HepG2 (cell line): ENCODE data around the gene ECM1. TPM values are rescaled to one million over a fixed set of nuclear protein-coding genes. Genes with fewer than 3 reads are reported as not detected.
A peak's percentile ranks its signal among the peaks of the same experiment; 100 is the strongest.

ENCODE experiments used
- ARNT2 ChIP-seq: sonication (generic); formaldehyde crosslinking; IDR thresholded peaks from 2 replicates; pipeline ENCODE4 v1.8.0; 2022; ENCODE audit warnings: mild to moderate bottlenecking, low read depth, missing genetic modification reagents, moderate library complexity
- BCL6 ChIP-seq: IDR thresholded peaks from 2 replicates; pipeline ENCODE4 v1.6.1; 2016; ENCODE audit warnings: missing genetic modification reagents, missing compliant biosample characterization
- BRD4 ChIP-seq: sonication (generic); formaldehyde crosslinking; IDR thresholded peaks from 2 replicates; pipeline ENCODE4 v1.4.0; 2020; ENCODE audit warnings: missing genetic modification reagents
- GATAD2A ChIP-seq: IDR thresholded peaks from 2 replicates; pipeline ENCODE4 v1.6.1; 2016
- NFE2L1 ChIP-seq: sonication (generic); formaldehyde crosslinking; IDR thresholded peaks from 2 replicates; pipeline ENCODE4 v1.4.0; 2020; ENCODE audit warnings: missing genetic modification reagents, mild to moderate bottlenecking, borderline replicate concordance
- NFYC ChIP-seq: IDR thresholded peaks from 2 replicates; pipeline ENCODE4 v1.6.1; 2016; ENCODE audit warnings: missing genetic modification reagents, missing compliant biosample characterization
- NR2C2 ChIP-seq: sonication (generic); formaldehyde crosslinking; IDR thresholded peaks from 2 replicates; pipeline ENCODE4 v1.4.0; 2020; ENCODE audit warnings: missing genetic modification reagents, mild to moderate bottlenecking, moderate library complexity, borderline replicate concordance
- RBFOX2 ChIP-seq: fragments of 200-400 bp; formaldehyde crosslinking; IDR thresholded peaks from 2 replicates; pipeline ENCODE4 v1.6.1; 2017; ENCODE audit warnings: low read depth, mild to moderate bottlenecking, low read length
- SCMH1 ChIP-seq: sonication (generic); formaldehyde crosslinking; IDR thresholded peaks from 2 replicates; pipeline ENCODE4 v1.9.0; 2021; ENCODE audit warnings: missing genetic modification reagents, mild to moderate bottlenecking, borderline replicate concordance
- TCF12 ChIP-seq, 2 experiments: fragments of 450-650 bp in 1 of 2; sonication (generic) in 1 of 2; formaldehyde crosslinking in 1 of 2; IDR thresholded peaks; 2 replicates each; pipeline versions ENCODE4 v1.6.1 to v1.8.0; 2017 to 2022; ENCODE audit warnings: antibody characterized with exemption in 1 of 2, mild to moderate bottlenecking in 1 of 2, missing genetic modification reagents in 1 of 2, moderate library complexity in 1 of 2
- ZNF441 ChIP-seq: sonication (generic); formaldehyde crosslinking; IDR thresholded peaks from 2 replicates; pipeline ENCODE4 v1.7.0; 2021; ENCODE audit warnings: missing genetic modification reagents, borderline replicate concordance
- ZSCAN25 ChIP-seq: sonication (generic); formaldehyde crosslinking; IDR thresholded peaks from 2 replicates; pipeline ENCODE4 v1.8.0; 2022; ENCODE audit warnings: mild to moderate bottlenecking, missing genetic modification reagents
- polyA plus RNA-seq, 8 experiments: library from polyadenylated mRNA; depleted of rRNA in 3 of 8; stranded (reverse) in 7 of 8; unstranded in 1 of 8; fragments of >200 nt; fragmentation: Illumina TruSeq in 4 of 8; extraction: Trizol in 4 of 8; gene quantifications; 2 replicates each; pipeline versions ENCODE4 v1.2.1 to v1.2.3, GENCODE V29; 2011 to 2016; ENCODE audit warnings: low read depth in 4 of 8, missing spikeins in 1 of 8, mixed read lengths in 1 of 8; ENCODE audit not compliant: insufficient read depth in 1 of 8
- total RNA-seq, 5 experiments: library from RNA; depleted of rRNA; stranded (reverse); fragments of >200 nt; fragmentation: Illumina TruSeq; extraction: Trizol; gene quantifications; 2 replicates each; pipeline ENCODE4 v1.2.3, GENCODE V29; 2016; ENCODE audit warnings: low read depth in 1 of 5
- TF ChIP-seq, protein P1 (sequence below): sonication (generic); formaldehyde crosslinking; IDR thresholded peaks from 2 replicates; pipeline ENCODE4 v1.9.0; 2022; ENCODE audit warnings: missing genetic modification reagents, mild to moderate bottlenecking, borderline replicate concordance
- TF ChIP-seq, protein P2 (sequence below): sonication (generic); formaldehyde crosslinking; IDR thresholded peaks from 2 replicates; pipeline ENCODE4 v1.5.1; 2020; ENCODE audit warnings: mild to moderate bottlenecking, missing genetic modification reagents, borderline replicate concordance
- TF ChIP-seq, protein P3 (sequence below): sonication (generic); formaldehyde crosslinking; IDR thresholded peaks from 2 replicates; pipeline ENCODE4 v1.4.0; 2020; ENCODE audit warnings: missing genetic modification reagents, borderline replicate concordance
- TF ChIP-seq, protein P4 (sequence below): sonication (generic); formaldehyde crosslinking; IDR thresholded peaks from 2 replicates; pipeline ENCODE4 v1.8.0; 2022; ENCODE audit warnings: low read depth, missing genetic modification reagents
- TF ChIP-seq, protein P5 (sequence below): sonication (generic); formaldehyde crosslinking; IDR thresholded peaks from 2 replicates; pipeline ENCODE4 v1.4.0; 2020; ENCODE audit warnings: missing genetic modification reagents, borderline replicate concordance

Gene ECM1
- total and polyA plus RNA-seq, 2 of the 13 experiments (the other 11 are each of a cell fraction or from before 2014, with no cell fraction given): 0.42 to 1.0 TPM

DNA sequence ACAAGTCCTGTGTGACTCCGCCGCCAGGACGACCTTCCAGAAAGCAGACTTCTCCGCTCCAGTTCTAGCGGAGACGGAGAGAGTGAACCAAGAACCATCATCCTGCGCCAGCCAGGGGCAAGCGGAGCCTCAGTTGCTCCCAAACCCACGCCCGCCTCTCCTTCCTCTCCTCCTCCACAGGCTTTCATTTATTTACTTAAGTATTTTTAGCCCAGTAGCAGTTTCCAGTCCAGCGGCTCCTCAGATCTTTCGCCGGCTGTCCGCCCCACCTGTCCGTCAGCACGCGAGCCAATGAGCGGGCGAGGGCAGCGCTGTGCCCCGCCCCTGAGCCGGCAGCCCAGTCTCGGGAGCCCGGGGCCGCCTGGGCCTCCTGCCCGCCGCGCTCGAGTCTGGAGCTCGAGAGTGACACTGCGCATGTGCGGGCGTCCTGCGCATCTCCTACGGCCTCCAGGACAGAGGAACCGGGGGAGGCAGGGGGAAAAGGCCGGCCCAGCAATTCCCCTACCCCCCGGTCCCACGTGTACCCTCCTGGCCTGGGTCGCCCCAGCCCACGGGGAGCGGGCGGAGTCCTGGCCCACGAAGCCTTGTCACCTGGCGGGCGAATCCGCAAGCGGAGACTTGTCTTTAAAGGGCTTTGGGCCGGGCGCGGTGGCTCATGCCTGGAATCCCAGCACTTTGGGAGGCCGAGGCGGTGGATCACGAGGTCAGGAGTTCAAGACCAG lies 7.6 kb downstream of the ECM1 start, which contains the start of gene FALEC (continued):
- TF ChIP-seq, protein P1, sequence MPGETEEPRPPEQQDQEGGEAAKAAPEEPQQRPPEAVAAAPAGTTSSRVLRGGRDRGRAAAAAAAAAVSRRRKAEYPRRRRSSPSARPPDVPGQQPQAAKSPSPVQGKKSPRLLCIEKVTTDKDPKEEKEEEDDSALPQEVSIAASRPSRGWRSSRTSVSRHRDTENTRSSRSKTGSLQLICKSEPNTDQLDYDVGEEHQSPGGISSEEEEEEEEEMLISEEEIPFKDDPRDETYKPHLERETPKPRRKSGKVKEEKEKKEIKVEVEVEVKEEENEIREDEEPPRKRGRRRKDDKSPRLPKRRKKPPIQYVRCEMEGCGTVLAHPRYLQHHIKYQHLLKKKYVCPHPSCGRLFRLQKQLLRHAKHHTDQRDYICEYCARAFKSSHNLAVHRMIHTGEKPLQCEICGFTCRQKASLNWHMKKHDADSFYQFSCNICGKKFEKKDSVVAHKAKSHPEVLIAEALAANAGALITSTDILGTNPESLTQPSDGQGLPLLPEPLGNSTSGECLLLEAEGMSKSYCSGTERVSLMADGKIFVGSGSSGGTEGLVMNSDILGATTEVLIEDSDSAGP (CRISPR knock-in tag): peak; percentile 69; the same call in 1 of the 2 replicates
- TF ChIP-seq BCL6 (no peak), ZSCAN25 (CRISPR knock-in tag) (0 out of 2 replicates have a peak, but pooled peaks have one; percentile 26), NFYC (CRISPR knock-in tag) (peak; percentile 87), NR2C2 (CRISPR knock-in tag) (peak; percentile 18; the same call in 1 of the 2 replicates), RBFOX2 (peak; percentile 82), SCMH1 (CRISPR knock-in tag) (no peak), TCF12 (IDR thresholded peaks at IDR 0.05) (no peak), TCF12 (CRISPR knock-in tag; IDR thresholded peaks at IDR 0.05) (0 out of 2 replicates have a peak, but pooled peaks have one; percentile 51), GATAD2A (CRISPR knock-in tag) (peak; percentile 32; the same call in 1 of the 2 replicates), NFE2L1 (CRISPR knock-in tag) (no peak), ARNT2 (CRISPR knock-in tag) (no peak), BRD4 (CRISPR knock-in tag) (0 out of 2 replicates have a peak, but pooled peaks have one; percentile 26), ZNF441 (0 out of 2 replicates have a peak, but pooled peaks have one; percentile 13)
- TF ChIP-seq, protein P2, sequence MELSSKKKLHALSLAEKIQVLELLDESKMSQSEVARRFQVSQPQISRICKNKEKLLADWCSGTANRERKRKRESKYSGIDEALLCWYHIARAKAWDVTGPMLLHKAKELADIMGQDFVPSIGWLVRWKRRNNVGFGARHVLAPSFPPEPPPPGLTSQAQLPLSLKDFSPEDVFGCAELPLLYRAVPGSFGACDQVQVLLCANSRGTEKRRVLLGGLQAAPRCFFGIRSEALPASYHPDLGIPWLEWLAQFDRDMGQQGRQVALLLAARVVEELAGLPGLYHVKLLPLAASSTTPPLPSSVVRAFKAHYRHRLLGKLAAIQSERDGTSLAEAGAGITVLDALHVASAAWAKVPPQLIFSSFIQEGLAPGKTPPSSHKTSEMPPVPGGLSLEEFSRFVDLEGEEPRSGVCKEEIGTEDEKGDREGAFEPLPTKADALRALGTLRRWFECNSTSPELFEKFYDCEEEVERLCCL (CRISPR knock-in tag): no peak
- TF ChIP-seq, protein P3, sequence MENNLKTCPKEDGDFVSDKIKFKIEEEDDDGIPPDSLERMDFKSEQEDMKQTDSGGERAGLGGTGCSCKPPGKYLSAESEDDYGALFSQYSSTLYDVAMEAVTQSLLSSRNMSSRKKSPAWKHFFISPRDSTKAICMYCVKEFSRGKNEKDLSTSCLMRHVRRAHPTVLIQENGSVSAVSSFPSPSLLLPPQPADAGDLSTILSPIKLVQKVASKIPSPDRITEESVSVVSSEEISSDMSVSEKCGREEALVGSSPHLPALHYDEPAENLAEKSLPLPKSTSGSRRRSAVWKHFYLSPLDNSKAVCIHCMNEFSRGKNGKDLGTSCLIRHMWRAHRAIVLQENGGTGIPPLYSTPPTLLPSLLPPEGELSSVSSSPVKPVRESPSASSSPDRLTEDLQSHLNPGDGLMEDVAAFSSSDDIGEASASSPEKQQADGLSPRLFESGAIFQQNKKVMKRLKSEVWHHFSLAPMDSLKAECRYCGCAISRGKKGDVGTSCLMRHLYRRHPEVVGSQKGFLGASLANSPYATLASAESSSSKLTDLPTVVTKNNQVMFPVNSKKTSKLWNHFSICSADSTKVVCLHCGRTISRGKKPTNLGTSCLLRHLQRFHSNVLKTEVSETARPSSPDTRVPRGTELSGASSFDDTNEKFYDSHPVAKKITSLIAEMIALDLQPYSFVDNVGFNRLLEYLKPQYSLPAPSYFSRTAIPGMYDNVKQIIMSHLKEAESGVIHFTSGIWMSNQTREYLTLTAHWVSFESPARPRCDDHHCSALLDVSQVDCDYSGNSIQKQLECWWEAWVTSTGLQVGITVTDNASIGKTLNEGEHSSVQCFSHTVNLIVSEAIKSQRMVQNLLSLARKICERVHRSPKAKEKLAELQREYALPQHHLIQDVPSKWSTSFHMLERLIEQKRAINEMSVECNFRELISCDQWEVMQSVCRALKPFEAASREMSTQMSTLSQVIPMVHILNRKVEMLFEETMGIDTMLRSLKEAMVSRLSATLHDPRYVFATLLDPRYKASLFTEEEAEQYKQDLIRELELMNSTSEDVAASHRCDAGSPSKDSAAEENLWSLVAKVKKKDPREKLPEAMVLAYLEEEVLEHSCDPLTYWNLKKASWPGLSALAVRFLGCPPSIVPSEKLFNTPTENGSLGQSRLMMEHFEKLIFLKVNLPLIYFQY (CRISPR knock-in tag): peak; percentile 47; the same call in 1 of the 2 replicates
- TF ChIP-seq, protein P4, sequence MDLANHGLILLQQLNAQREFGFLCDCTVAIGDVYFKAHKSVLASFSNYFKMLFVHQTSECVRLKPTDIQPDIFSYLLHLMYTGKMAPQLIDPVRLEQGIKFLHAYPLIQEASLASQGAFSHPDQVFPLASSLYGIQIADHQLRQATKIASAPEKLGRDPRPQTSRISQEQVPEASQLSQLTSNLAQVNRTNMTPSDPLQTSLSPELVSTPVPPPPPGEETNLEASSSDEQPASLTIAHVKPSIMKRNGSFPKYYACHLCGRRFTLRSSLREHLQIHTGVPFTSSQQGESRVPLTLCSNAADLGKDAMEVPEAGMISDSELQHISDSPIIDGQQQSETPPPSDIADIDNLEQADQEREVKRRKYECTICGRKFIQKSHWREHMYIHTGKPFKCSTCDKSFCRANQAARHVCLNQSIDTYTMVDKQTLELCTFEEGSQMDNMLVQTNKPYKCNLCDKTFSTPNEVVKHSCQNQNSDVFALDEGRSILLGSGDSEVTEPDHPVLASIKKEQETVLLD: no peak
- TF ChIP-seq, protein P5, sequence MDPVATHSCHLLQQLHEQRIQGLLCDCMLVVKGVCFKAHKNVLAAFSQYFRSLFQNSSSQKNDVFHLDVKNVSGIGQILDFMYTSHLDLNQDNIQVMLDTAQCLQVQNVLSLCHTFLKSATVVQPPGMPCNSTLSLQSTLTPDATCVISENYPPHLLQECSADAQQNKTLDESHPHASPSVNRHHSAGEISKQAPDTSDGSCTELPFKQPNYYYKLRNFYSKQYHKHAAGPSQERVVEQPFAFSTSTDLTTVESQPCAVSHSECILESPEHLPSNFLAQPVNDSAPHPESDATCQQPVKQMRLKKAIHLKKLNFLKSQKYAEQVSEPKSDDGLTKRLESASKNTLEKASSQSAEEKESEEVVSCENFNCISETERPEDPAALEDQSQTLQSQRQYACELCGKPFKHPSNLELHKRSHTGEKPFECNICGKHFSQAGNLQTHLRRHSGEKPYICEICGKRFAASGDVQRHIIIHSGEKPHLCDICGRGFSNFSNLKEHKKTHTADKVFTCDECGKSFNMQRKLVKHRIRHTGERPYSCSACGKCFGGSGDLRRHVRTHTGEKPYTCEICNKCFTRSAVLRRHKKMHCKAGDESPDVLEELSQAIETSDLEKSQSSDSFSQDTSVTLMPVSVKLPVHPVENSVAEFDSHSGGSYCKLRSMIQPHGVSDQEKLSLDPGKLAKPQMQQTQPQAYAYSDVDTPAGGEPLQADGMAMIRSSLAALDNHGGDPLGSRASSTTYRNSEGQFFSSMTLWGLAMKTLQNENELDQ (CRISPR knock-in tag): no peak
